B cell (primary cell): Measurements from ENCODE around the gene ZBTB3. TPM values are rescaled to one million over a fixed set of nuclear protein-coding genes. Genes with fewer than 3 reads are reported as not detected.

Experiments
- ATAC-seq: fragments of 200-7000 bp; cut with Tn5 transposase; one replicate; pipeline ENCODE4 v1.10.0; 2021; ENCODE audit warnings: low read depth, mild to moderate bottlenecking, moderate number of reproducible peaks, moderate library complexity
- CTCF ChIA-PET: fragments of 350-600 bp; sonication (Branson Sonifier 250); formaldehyde crosslinking; loops from one replicate; lab custom pipeline; 2021; ENCODE audit warnings: antibody characterized with exemption, inconsistent platforms; lab: Charles Lee
- POLR2A ChIA-PET: fragments of 350-600 bp; sonication (Branson Sonifier 250); formaldehyde crosslinking; loops from one replicate; lab custom pipeline; 2021; ENCODE audit warnings: antibody characterized with exemption; lab: Charles Lee
- DNase-seq: peaks from one replicate; pipeline ENCODE4 v3.0.0; 2013
- H2AFZ ChIP-seq: 2 replicates; pipeline ENCODE4 v1.6.1; 2012; ENCODE audit warnings: mild to moderate bottlenecking, low read depth, low read length; ENCODE audit not compliant: insufficient read depth, poor library complexity, severe bottlenecking
- H3K27ac ChIP-seq, 2 donors: 1 replicate in 1 of 2; 2 replicates in 1 of 2; pipeline ENCODE4 v1.5.1; 2012 to 2013; ENCODE audit warnings: low read length in 2 of 2, mild to moderate bottlenecking in 2 of 2, moderate library complexity in 1 of 2
- H3K27me3 ChIP-seq, 4 experiments: fragments of 200-600 bp in 1 of 4; sonication (generic) in 1 of 4; replicated peaks in 1 of 4; 1 replicate in 2 of 4; 2 replicates in 2 of 4; pipeline versions ENCODE4 v1.6.1 to v1.7.0; 2013 to 2016; ENCODE audit warnings: low read length in 3 of 4, mild to moderate bottlenecking in 2 of 4, mixed read lengths in 1 of 4, moderate library complexity in 1 of 4; ENCODE audit not compliant: insufficient read depth in 4 of 4, control insufficient read depth in 3 of 4; ENCODE audit errors: control extremely low read depth in 1 of 4
- H3K36me3 ChIP-seq, 2 experiments: replicated peaks in 1 of 2; 1 replicate in 1 of 2; 2 replicates in 1 of 2; pipeline versions ENCODE4 v1.6.1 to v1.7.1; 2013; ENCODE audit warnings: low read length in 1 of 2; ENCODE audit not compliant: insufficient read depth in 2 of 2, control insufficient read depth in 1 of 2; ENCODE audit errors: control extremely low read depth in 1 of 2, extremely low read depth in 1 of 2
- H3K4me1 ChIP-seq, 2 donors: fragments of 200-600 bp in 1 of 2; sonication (generic) in 1 of 2; 1 replicate in 1 of 2; 2 replicates in 1 of 2; pipeline versions ENCODE4 v1.5.1 to v1.6.1; 2013 to 2017; ENCODE audit warnings: low read length in 2 of 2; ENCODE audit not compliant: control insufficient read depth in 2 of 2, insufficient read depth in 2 of 2
- H3K4me2 ChIP-seq: replicated peaks from 2 replicates; pipeline ENCODE3; 2012; ENCODE audit warnings: mild to moderate bottlenecking, low read depth, low read length; ENCODE audit not compliant: poor library complexity, severe bottlenecking
- H3K4me3 ChIP-seq, 5 experiments: fragments of 200-600 bp in 1 of 5; sonication (generic) in 1 of 5; 1 replicate in 3 of 5; 2 replicates in 2 of 5; pipeline versions ENCODE4 v1.5.1 to v1.7.0; 2011 to 2016; ENCODE audit warnings: low read length in 4 of 5, mild to moderate bottlenecking in 4 of 5, low read depth in 2 of 5, control low read depth in 1 of 5, moderate library complexity in 1 of 5; ENCODE audit not compliant: insufficient read depth in 1 of 5; ENCODE audit errors: control extremely low read depth in 1 of 5, extremely low read depth in 1 of 5
- H3K79me2 ChIP-seq: fragments of 200-600 bp; sonication (generic); one replicate; pipeline ENCODE4 v1.6.0; 2016; ENCODE audit warnings: low read length; ENCODE audit not compliant: control insufficient read depth, insufficient read depth
- H3K9ac ChIP-seq: fragments of 200-600 bp; sonication (generic); 2 replicates; pipeline ENCODE4 v1.6.1; 2017; ENCODE audit warnings: mild to moderate bottlenecking, low read length, moderate library complexity
- H3K9me3 ChIP-seq, 3 donors: one replicate each; pipeline versions ENCODE4 v1.6.1 to v1.7.1; 2013; ENCODE audit warnings: low read length in 2 of 3; ENCODE audit not compliant: control insufficient read depth in 2 of 3, insufficient read depth in 1 of 3; ENCODE audit errors: control extremely low read depth in 1 of 3
- H4K20me1 ChIP-seq: 2 replicates; pipeline ENCODE4 v1.6.0; 2012; ENCODE audit warnings: mild to moderate bottlenecking, low read length; ENCODE audit not compliant: insufficient read depth, control insufficient read depth, poor library complexity, severe bottlenecking
- H3K27ac Mint-ChIP-seq: one replicate; pipeline ENCODE4 v1.8.0; 2021; ENCODE audit warnings: mixed read lengths
- H3K27me3 Mint-ChIP-seq: one replicate; pipeline ENCODE4 v1.8.0; 2021; ENCODE audit warnings: mixed read lengths
- H3K4me1 Mint-ChIP-seq: one replicate; pipeline ENCODE4 v1.8.0; 2021; ENCODE audit warnings: mixed read lengths
- H3K4me3 Mint-ChIP-seq: one replicate; pipeline ENCODE4 v1.8.0; 2021; ENCODE audit warnings: mixed read lengths
- H3K9me3 Mint-ChIP-seq: one replicate; pipeline ENCODE4 v1.8.0; 2022; ENCODE audit warnings: mixed read lengths; ENCODE audit not compliant: insufficient read depth
- CTCF ChIP-seq: fragments of 200-600 bp; IDR thresholded peaks from one replicate; pipeline ENCODE4 v1.8.0; 2022; ENCODE audit warnings: antibody characterized with exemption, mild to moderate bottlenecking
- EZH2 ChIP-seq: IDR thresholded peaks from 2 replicates; pipeline ENCODE4 v1.6.1; 2012; ENCODE audit warnings: borderline replicate concordance, low read depth, mild to moderate bottlenecking, moderate library complexity, low read length; ENCODE audit not compliant: insufficient read depth, poor library complexity, severe bottlenecking
- WGBS: methylation state at CpG from one replicate; pipeline ENCODE4 v1.1.5; 2013; ENCODE audit warnings: missing lambda C conversion rate; ENCODE audit not compliant: insufficient coverage; 5-methylcytosine and 5-hydroxymethylcytosine counted together
- intact Hi-C: fragments of 100-400 bp; cut with micrococcal nuclease; formaldehyde crosslinking; loops from one replicate; pipeline ENCODE4 v1.10.0; 2022
- polyA plus RNA-seq: library from polyadenylated mRNA; depleted of rRNA; stranded (reverse); fragments of >200 nt; gene quantifications from 2 replicates; pipeline ENCODE4 v1.2.3, GENCODE V29; 2012
- total RNA-seq, 2 donors: library from RNA; stranded (reverse); fragments of 120-200 nt in 1 of 2; gene quantifications; 1 replicate in 1 of 2; 2 replicates in 1 of 2; pipeline versions ENCODE4 v1.2.3 to v1.2.4, GENCODE V29; 2013 to 2022

The ZBTB3 gene
- total and polyA plus RNA-seq, 2 donors (not counting 1 experiment from before 2014, with no cell fraction given), result 8.7 to 22.0 TPM

- Histone ChIP-seq H3K27me3 (no peaks in the 10 kb centered on the region), H3K9me3 (no peaks in the 10 kb centered on the region), H4K20me1 (no peaks in the 10 kb centered on the region), H3K27ac (peak overlapping the region; percentile 61 to 91), H3K9ac (peak overlapping the region; percentile 83), H3K4me2 (peak overlapping the region; percentile 95), H3K36me3 (peaks cover 0 to 8% of the 10 kb centered on the region in 2 experiments), H3K79me2 (peaks cover 25% of the 10 kb centered on the region), H3K4me1 (peaks cover 39 to 50% of the 10 kb centered on the region in 2 donors), H3K4me3 (peak overlapping the region; percentile 65 to 86 (median 69)), H2AFZ (peak overlapping the region; percentile 86)
- DNase-seq, result peak; percentile 95
- H3K27me3 Mint-ChIP-seq, result no peaks in the 10 kb centered on the region
- H3K27ac Mint-ChIP-seq, result peak overlapping the region; percentile 91
- ChIA-PET POLR2A (interaction anchor here (0.5 to 6.5 kb wide), 18 partner anchors 10 to 175 kb away, joined by 3 to 66 read pairs (median 3); partner anchors contain the start of genes B3GAT3, C11orf98, CSKMT and HNRNPUL2), CTCF (interaction anchor here (0.5 to 3.3 kb wide), 13 partner anchors 12 to 1482 kb away, joined by 3 to 13 read pairs (median 4); partner anchors contain the start of genes HNRNPUL2, SLC3A2, TTC9C and TUT1)
- 7% methylated on average over 73 of the region's 73 CpGs for WGBS
- peaks cover 51% of the 10 kb centered on the region for H3K4me1 Mint-ChIP-seq
- TF ChIP-seq CTCF, result no peak
- TF ChIP-seq EZH2, result no peak
- no peaks in the 10 kb centered on the region for H3K9me3 Mint-ChIP-seq
- intact Hi-C loops, result loop anchor here (1.0 to 5.0 kb wide), 6 partner anchors 41 to 175 kb away; partner anchors contain the start of genes C11orf98, CSKMT, EEF1G and ROM1
- H3K4me3 Mint-ChIP-seq, result peak overlapping the region; percentile 92
- ATAC-seq, result peak; percentile 73
These were observed 47.8 kb downstream of the ZBTB3 start for GRCh38 chr11:62705880-62706849.
